Bronchial epithelial cell (primary cell): ENCODE measurements around the gene RASSF6. TPM values are rescaled to one million over a fixed set of nuclear protein-coding genes. Genes with fewer than 3 reads are reported as not detected.
A peak's percentile ranks its signal among the peaks of the same experiment; 100 is the strongest.
"Not testable (repeated sequence)": the region's sequence is repeated elsewhere in the genome, so short reads cannot be mapped to it uniquely, and the experiment has no call there.

Experiments used
- DNase-seq: peaks from one replicate; pipeline ENCODE4 v3.0.0-alpha.2; 2010; ENCODE audit warnings: low read depth
- FAIRE-seq: peaks from 2 replicates; lab custom pipeline; 2011; peaks lifted over from hg19 to GRCh38; lab: Jason Lieb, UNC
- H3K27me3 ChIP-seq: 2 replicates; pipeline ENCODE4 v1.5.1; 2011; ENCODE audit warnings: low read length; ENCODE audit not compliant: control insufficient read depth, insufficient read depth
- H3K36me3 ChIP-seq: 2 replicates; pipeline ENCODE4 v1.5.1; 2011; ENCODE audit warnings: low read length; ENCODE audit not compliant: control insufficient read depth, insufficient read depth
- H3K4me3 ChIP-seq: 2 replicates; pipeline ENCODE4 v1.5.1; 2011; ENCODE audit warnings: mild to moderate bottlenecking, low read depth, low read length, control low read depth
- total RNA-seq: library from RNA; depleted of rRNA; stranded (reverse); fragments of >200 nt; gene quantifications from 2 replicates; pipeline ENCODE4 v1.2.1, GENCODE V29; 2014
- TF ChIP-seq, protein P1 (sequence below): IDR thresholded peaks from 2 replicates; pipeline ENCODE4 v1.5.1; 2011; ENCODE audit warnings: mild to moderate bottlenecking, moderate library complexity, low read length, control low read depth, inconsistent platforms; ENCODE audit not compliant: insufficient read depth, severe bottlenecking

The RASSF6 gene
- total RNA-seq, 1 donor from 2014 or later: 7.4 TPM

DNA sequence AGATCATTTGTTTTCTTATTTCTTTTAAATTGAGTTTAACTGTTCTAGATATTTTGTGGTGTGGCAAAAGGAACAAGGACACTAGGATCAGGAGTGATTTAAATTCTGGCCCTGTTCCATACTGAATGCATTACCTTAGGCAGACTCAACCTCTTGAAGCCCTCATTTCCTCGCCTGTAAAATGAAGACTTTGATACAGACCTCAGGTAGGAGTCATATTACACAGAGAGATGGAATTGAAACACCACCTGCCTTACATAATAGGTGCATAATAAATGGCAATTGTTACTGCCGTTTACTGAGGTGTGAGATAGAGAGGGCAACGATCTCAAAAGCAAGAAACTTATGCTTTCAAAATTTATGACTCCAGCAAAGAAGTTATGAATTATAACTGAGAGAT, 28.2 kb upstream of the RASSF6 start:
- H3K27me3 ChIP-seq: no peaks in the 10 kb centered on the region
- DNase-seq (no peak), FAIRE-seq (no peak)
- no peaks in the 10 kb centered on the region for H3K36me3 ChIP-seq
- no peak overlapping the region for H3K4me3 ChIP-seq
- TF ChIP-seq, protein P1, sequence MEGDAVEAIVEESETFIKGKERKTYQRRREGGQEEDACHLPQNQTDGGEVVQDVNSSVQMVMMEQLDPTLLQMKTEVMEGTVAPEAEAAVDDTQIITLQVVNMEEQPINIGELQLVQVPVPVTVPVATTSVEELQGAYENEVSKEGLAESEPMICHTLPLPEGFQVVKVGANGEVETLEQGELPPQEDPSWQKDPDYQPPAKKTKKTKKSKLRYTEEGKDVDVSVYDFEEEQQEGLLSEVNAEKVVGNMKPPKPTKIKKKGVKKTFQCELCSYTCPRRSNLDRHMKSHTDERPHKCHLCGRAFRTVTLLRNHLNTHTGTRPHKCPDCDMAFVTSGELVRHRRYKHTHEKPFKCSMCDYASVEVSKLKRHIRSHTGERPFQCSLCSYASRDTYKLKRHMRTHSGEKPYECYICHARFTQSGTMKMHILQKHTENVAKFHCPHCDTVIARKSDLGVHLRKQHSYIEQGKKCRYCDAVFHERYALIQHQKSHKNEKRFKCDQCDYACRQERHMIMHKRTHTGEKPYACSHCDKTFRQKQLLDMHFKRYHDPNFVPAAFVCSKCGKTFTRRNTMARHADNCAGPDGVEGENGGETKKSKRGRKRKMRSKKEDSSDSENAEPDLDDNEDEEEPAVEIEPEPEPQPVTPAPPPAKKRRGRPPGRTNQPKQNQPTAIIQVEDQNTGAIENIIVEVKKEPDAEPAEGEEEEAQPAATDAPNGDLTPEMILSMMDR: no peak

- no peak for FAIRE-seq
Observed at GRCh38 chr4:73646117-73646516, 25.9 kb upstream of the RASSF6 start.

DNA sequence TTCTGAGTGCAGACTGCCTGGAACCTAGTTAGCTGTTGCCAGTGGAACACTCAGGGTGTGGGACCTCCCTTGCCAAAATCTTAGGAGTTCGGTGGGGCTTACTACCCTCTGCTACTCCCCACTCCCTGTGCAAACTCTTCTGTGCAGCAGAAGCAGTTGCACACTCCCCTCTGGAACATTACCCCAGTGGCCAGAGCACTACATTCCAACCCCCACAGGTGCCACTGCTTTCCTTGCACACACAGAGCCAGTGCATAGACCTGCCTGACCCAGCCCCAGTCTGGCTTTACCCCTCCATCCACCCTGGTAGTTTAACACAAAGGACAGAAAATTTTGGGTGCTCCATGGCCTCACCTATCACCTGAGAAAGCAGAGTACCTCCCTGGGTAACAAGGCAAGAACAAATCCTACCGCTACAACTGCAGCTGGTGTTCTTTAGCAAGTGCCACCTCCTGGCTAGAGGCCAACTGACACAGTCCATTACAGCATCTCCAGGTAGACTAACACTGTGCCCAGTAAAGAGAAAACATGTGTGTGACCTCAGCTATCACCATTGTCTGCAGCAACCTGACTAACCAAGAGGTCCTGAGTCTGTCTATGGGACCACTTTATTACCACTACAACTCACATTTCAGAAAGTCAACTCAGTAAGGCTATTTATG, 11.5 kb upstream of the RASSF6 start:
- peak; percentile 94 for FAIRE-seq
- Histone ChIP-seq H3K36me3 (no peaks in the 10 kb centered on the region), H3K4me3 (no peak overlapping the region), H3K27me3 (no peaks in the 10 kb centered on the region)
- TF ChIP-seq, protein P1: no peak
- no peak for DNase-seq

More at GRCh38 chr4:73646117-73646516, 25.9 kb upstream of the RASSF6 start:
- TF ChIP-seq, protein P1: no peak
- Histone ChIP-seq H3K36me3 (no peaks in the 10 kb centered on the region), H3K4me3 (no peak overlapping the region), H3K27me3 (no peaks in the 10 kb centered on the region)
- DNase-seq: no peak

DNA sequence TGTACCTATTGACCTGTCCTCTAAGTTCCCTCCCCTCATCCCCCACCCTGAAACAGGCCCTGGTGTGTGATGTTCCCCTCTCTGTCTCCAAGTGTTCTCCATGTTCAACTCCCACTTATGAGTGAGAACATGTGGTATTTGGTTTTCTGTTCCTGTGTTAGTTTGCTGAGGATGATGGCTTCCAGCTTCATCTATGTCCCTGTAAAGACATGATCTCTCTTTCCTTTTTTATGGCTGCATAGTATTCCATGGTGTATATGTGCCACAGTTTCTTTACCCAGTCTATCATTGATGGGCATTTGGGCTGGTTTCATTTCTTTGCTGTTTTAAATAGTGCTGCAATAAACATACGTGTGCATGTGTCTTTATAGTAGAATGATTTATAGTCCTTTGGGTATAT, 8.6 kb upstream of the RASSF6 start:
- not testable (repeated sequence) for H3K4me3 ChIP-seq, H3K36me3 ChIP-seq, FAIRE-seq, DNase-seq, H3K27me3 ChIP-seq

GRCh38 chr4:73621357-73621756, 1.1 kb upstream of the RASSF6 start:
- Histone ChIP-seq H3K27me3 (no peaks in the 10 kb centered on the region), H3K4me3 (no peak overlapping the region), H3K36me3 (no peaks in the 10 kb centered on the region)
- TF ChIP-seq, protein P1: no peak
- DNase-seq (peak; percentile 66), FAIRE-seq (no peak)

GRCh38 chr4:73619346-73619745, 890 bp downstream of the RASSF6 start:
- H3K36me3 ChIP-seq: peaks cover 1% of the 10 kb centered on the region
- peak overlapping the region; percentile 46 for H3K4me3 ChIP-seq
- FAIRE-seq (no peak), DNase-seq (no peak)
- H3K27me3 ChIP-seq: no peaks in the 10 kb centered on the region
- TF ChIP-seq, protein P1: no peak
